GM23248 (cell line): ENCODE data around the gene APOBEC3A.

ENCODE experiments used
- EZH2 ChIP-seq: fragments of 200-600 bp; sonication (generic); IDR thresholded peaks from 2 replicates; pipeline ENCODE4 v1.6.1; 2018; ENCODE audit warnings: antibody characterized with exemption, mild to moderate bottlenecking; ENCODE audit not compliant: insufficient read depth, poor library complexity, severe bottlenecking
- EZH2phosphoT487 ChIP-seq: fragments of 200-600 bp; sonication (generic); IDR thresholded peaks from 2 replicates; pipeline ENCODE4 v1.6.1; 2018; ENCODE audit warnings: antibody characterized with exemption, moderate library complexity, mild to moderate bottlenecking, low read depth; ENCODE audit not compliant: insufficient read depth

DNA sequence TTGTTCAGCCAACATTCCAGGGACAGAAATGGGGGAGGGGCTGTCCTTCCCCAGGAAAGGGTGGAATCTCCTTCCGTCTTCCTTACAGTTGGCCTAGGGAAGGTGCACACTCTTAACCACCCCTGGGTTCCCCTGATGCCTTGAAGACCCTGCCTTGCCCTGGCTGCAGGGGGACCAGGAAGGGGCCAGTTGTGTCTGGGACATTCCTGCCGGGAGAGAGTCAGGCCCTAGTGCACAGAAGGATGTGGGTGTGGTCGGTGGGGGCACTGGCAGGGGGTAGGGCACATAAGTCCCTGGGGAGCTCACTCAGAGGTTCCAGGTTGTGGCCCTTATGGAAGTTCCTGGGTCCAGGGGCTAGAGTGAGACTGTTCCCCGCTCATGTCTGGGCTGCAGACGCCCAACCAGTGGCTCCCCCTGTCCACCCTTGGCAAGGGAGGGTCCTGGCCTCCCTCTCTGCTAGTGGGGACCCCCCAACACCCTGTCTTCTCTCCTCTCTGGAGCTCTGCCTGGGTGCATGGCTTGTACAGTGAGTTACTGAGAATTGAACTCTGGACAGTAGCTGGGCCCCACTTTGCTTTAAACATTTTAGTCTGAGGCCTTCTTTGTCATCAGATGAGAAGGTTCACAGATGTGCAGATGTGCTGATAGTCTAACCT is 2.0 kb upstream of the APOBEC3A start:
- TF ChIP-seq EZH2phosphoT487 = no peak
- TF ChIP-seq EZH2 = no peak
